ENCODE results near the gene MBNL2. TPM values are rescaled to one million over a fixed set of nuclear protein-coding genes. Genes with fewer than 3 reads are reported as not detected.

MBNL2 gene
- total RNA-seq, 1 experiment from 2014 or later, result 0.85 TPM

GRCh38 chr13:97407540-97407939, 185.4 kb downstream of the MBNL2 start (continued):
- no peak for TF ChIP-seq ATF6 (CRISPR knock-in tag; IDR thresholded peaks at IDR 0.05)
- no peak for TF ChIP-seq CREM (CRISPR knock-in tag; IDR thresholded peaks at IDR 0.05)
- no peak for TF ChIP-seq FOXJ3 (CRISPR knock-in tag; IDR thresholded peaks at IDR 0.05; ENCODE audit: borderline replicate concordance)
- TF ChIP-seq GABPB1 (CRISPR knock-in tag; IDR thresholded peaks at IDR 0.05), result no peak
- no peak for TF ChIP-seq MLX (CRISPR knock-in tag; IDR thresholded peaks at IDR 0.05)
- TF ChIP-seq ETV6 (CRISPR knock-in tag; IDR thresholded peaks at IDR 0.05), result no peak
- no peak for TF ChIP-seq NR1H2 (CRISPR knock-in tag; IDR thresholded peaks at IDR 0.05)
- no peak for TF ChIP-seq RORB (CRISPR knock-in tag; IDR thresholded peaks at IDR 0.05)
- no peak for TF ChIP-seq IRF2 (CRISPR knock-in tag; IDR thresholded peaks at IDR 0.05; ENCODE audit: borderline replicate concordance, low read depth)
- TF ChIP-seq EMX1 (CRISPR knock-in tag; IDR thresholded peaks at IDR 0.05), result no peak
- TF ChIP-seq JUN (CRISPR knock-in tag; IDR thresholded peaks at IDR 0.05), result no peak
- no peak for TF ChIP-seq GTF2I (CRISPR knock-in tag; conservative IDR thresholded peaks at IDR 0.05)
- TF ChIP-seq FOXP1 (CRISPR knock-in tag; IDR thresholded peaks at IDR 0.05; ENCODE audit: borderline replicate concordance), result no peak

GRCh38 chr13:97408938-97409337, 186.8 kb downstream of the MBNL2 start:
- no peak overlapping the region for H3K27ac Mint-ChIP-seq
- no peak for ATAC-seq
- DNase-seq (ENCODE audit: low spot score), result no peak
- CTCF ChIA-PET, result no interaction called here
- no peaks in the 10 kb centered on the region; the same call in 1 of the 2 replicates for H3K27me3 Mint-ChIP-seq (ENCODE audit: low read depth)
- no peak overlapping the region for H3K4me3 Mint-ChIP-seq
- TF ChIP-seq ZNF396 (CRISPR knock-in tag; IDR thresholded peaks at IDR 0.05; ENCODE audit: borderline replicate concordance) (no peak), JUN (CRISPR knock-in tag; IDR thresholded peaks at IDR 0.05) (no peak), NFE2L1 (CRISPR knock-in tag; IDR thresholded peaks at IDR 0.05) (no peak), KAT7 (CRISPR knock-in tag; IDR thresholded peaks at IDR 0.05; ENCODE audit: borderline replicate concordance) (no peak), SMAD4 (CRISPR knock-in tag; IDR thresholded peaks at IDR 0.05) (no peak), PRRX2 (CRISPR knock-in tag; IDR thresholded peaks at IDR 0.05) (no peak), ARID4B (CRISPR knock-in tag; IDR thresholded peaks at IDR 0.05; ENCODE audit: borderline replicate concordance) (no peak), NFYB (CRISPR knock-in tag; conservative IDR thresholded peaks at IDR 0.05; ENCODE audit: low read depth) (no peak), ZNF532 (CRISPR knock-in tag; IDR thresholded peaks at IDR 0.05; ENCODE audit: borderline replicate concordance) (no peak), TEAD1 (CRISPR knock-in tag; IDR thresholded peaks at IDR 0.05) (no peak), PREB (CRISPR knock-in tag; IDR thresholded peaks at IDR 0.05; ENCODE audit: borderline replicate concordance) (no peak), ZNF281 (CRISPR knock-in tag; IDR thresholded peaks at IDR 0.05) (no peak)
- 0 out of 2 replicates have a peak, but pooled peaks cover 4% of the 10 kb centered on the region for H3K9me3 Mint-ChIP-seq
- H3K36me3 Mint-ChIP-seq, result no peaks in the 10 kb centered on the region
- POLR2A ChIA-PET, result no interaction called here
- H3K4me1 Mint-ChIP-seq, result peaks cover 7% of the 10 kb centered on the region
